SK-N-SH treated with all-trans-retinoic acid at 6 μM for 48 hours (cell line): ENCODE measurements around the gene PEPD.
A peak's percentile ranks its signal among the peaks of the same experiment; 100 is the strongest.

Source experiments
- ATAC-seq: fragments of 200-7000 bp; cut with Tn5 transposase; 3 replicates; pipeline ENCODE4 v1.9.1; 2020; ENCODE audit warnings: mild to moderate bottlenecking, moderate library complexity
- ARNTL ChIP-seq: fragments of 450-650 bp; formaldehyde crosslinking; IDR thresholded peaks from 2 replicates; pipeline ENCODE4 v1.5.0; 2020; ENCODE audit warnings: low read depth, mild to moderate bottlenecking, moderate library complexity, borderline replicate concordance
- BACH2 ChIP-seq: fragments of 250-450 bp; sonication (Bioruptor Pico); IDR thresholded peaks from 2 replicates; pipeline ENCODE4 v1.9.0; 2021; ENCODE audit warnings: mild to moderate bottlenecking, borderline replicate concordance
- CREB5 ChIP-seq: fragments of 250-450 bp; sonication (Bioruptor Pico); IDR thresholded peaks from 2 replicates; pipeline ENCODE4 v1.5.1; 2020; ENCODE audit warnings: low read depth, mild to moderate bottlenecking, moderate library complexity
- CSDC2 ChIP-seq: fragments of 250-450 bp; sonication (Bioruptor Pico); IDR thresholded peaks from 2 replicates; pipeline ENCODE4 v1.5.0; 2020; ENCODE audit warnings: mild to moderate bottlenecking, moderate library complexity
- CSRNP3 ChIP-seq: fragments of 250-450 bp; sonication (Bioruptor Pico); IDR thresholded peaks from 2 replicates; pipeline ENCODE4 v1.5.1; 2021; ENCODE audit warnings: mild to moderate bottlenecking, moderate library complexity
- ESRRG ChIP-seq: fragments of 250-450 bp; sonication (Bioruptor Pico); IDR thresholded peaks from 2 replicates; pipeline ENCODE4 v1.6.1; 2021; ENCODE audit warnings: mild to moderate bottlenecking
- GLIS3 ChIP-seq: fragments of 250-450 bp; sonication (Bioruptor Pico); IDR thresholded peaks from 2 replicates; pipeline ENCODE4 v1.5.0; 2020; ENCODE audit warnings: mild to moderate bottlenecking, moderate library complexity
- ISL1 ChIP-seq: fragments of 250-450 bp; sonication (Bioruptor Pico); IDR thresholded peaks from 2 replicates; pipeline ENCODE4 v2.1.2; 2022; ENCODE audit warnings: mild to moderate bottlenecking, moderate library complexity
- OSR1 ChIP-seq: fragments of 250-450 bp; sonication (Bioruptor Pico); IDR thresholded peaks from 2 replicates; pipeline ENCODE4 v1.8.0; 2022; ENCODE audit warnings: moderate library complexity, mild to moderate bottlenecking, inconsistent platforms
- PATZ1 ChIP-seq: fragments of 250-450 bp; sonication (Bioruptor Pico); IDR thresholded peaks from 2 replicates; pipeline ENCODE4 v1.8.0; 2020; ENCODE audit warnings: mild to moderate bottlenecking, moderate library complexity, borderline replicate concordance
- POU6F1 ChIP-seq: fragments of 250-450 bp; sonication (Bioruptor Pico); IDR thresholded peaks from 2 replicates; pipeline ENCODE4 v1.8.0; 2021; ENCODE audit warnings: low read depth, mild to moderate bottlenecking, moderate library complexity, borderline replicate concordance
- PPARA ChIP-seq: fragments of 250-450 bp; sonication (Bioruptor Pico); IDR thresholded peaks from 2 replicates; pipeline ENCODE4 v1.5.0; 2020; ENCODE audit warnings: mild to moderate bottlenecking, borderline replicate concordance
- RARB ChIP-seq: fragments of 250-450 bp; sonication (Bioruptor Pico); IDR thresholded peaks from 2 replicates; pipeline ENCODE4 v1.8.0; 2021; ENCODE audit warnings: mild to moderate bottlenecking, moderate library complexity
- SNAI2 ChIP-seq: fragments of 250-450 bp; sonication (Bioruptor Pico); IDR thresholded peaks from 2 replicates; pipeline ENCODE4 v1.5.0; 2020; ENCODE audit warnings: mild to moderate bottlenecking, moderate library complexity
- TCF4 ChIP-seq: fragments of 250-450 bp; sonication (Bioruptor Pico); IDR thresholded peaks from 2 replicates; pipeline ENCODE4 v1.8.0; 2021; ENCODE audit warnings: mild to moderate bottlenecking, moderate library complexity, borderline replicate concordance
- TOX ChIP-seq: fragments of 250-450 bp; sonication (Bioruptor Pico); IDR thresholded peaks from 2 replicates; pipeline ENCODE4 v1.8.0; 2021; ENCODE audit warnings: mild to moderate bottlenecking, moderate library complexity, borderline replicate concordance
- TSHZ2 ChIP-seq: fragments of 250-450 bp; sonication (Bioruptor Pico); IDR thresholded peaks from 2 replicates; pipeline ENCODE4 v1.5.0; 2020; ENCODE audit warnings: mild to moderate bottlenecking, moderate library complexity
- ZC3H10 ChIP-seq: fragments of 250-450 bp; sonication (Bioruptor Pico); IDR thresholded peaks from 2 replicates; pipeline ENCODE4 v1.5.1; 2021; ENCODE audit warnings: mild to moderate bottlenecking, moderate library complexity
- ZFP3 ChIP-seq: fragments of 250-450 bp; sonication (Bioruptor Pico); IDR thresholded peaks from 2 replicates; pipeline ENCODE4 v1.5.0; 2020; ENCODE audit warnings: mild to moderate bottlenecking, moderate library complexity
- ZFP30 ChIP-seq: fragments of 450-650 bp; formaldehyde crosslinking; IDR thresholded peaks from 2 replicates; pipeline ENCODE4 v1.5.0; 2022; ENCODE audit warnings: mild to moderate bottlenecking, moderate library complexity
- ZNF565 ChIP-seq: fragments of 450-650 bp; formaldehyde crosslinking; conservative IDR thresholded peaks from 2 replicates; pipeline ENCODE4 v1.5.0; 2020; ENCODE audit warnings: low read depth, mild to moderate bottlenecking, moderate library complexity
- ZNF70 ChIP-seq: fragments of 450-650 bp; formaldehyde crosslinking; IDR thresholded peaks from 2 replicates; pipeline ENCODE4 v1.5.0; 2020; ENCODE audit warnings: mild to moderate bottlenecking, moderate library complexity
- ZNF8 ChIP-seq: fragments of 450-650 bp; formaldehyde crosslinking; IDR thresholded peaks from 2 replicates; pipeline ENCODE4 v1.5.0; 2020; ENCODE audit warnings: mild to moderate bottlenecking, moderate library complexity

PEPD gene

GRCh38 chr19:33437821-33438671, 83.5 kb downstream of the PEPD start:
- peak; percentile 25; the same call in 1 of the 2 replicates for TF ChIP-seq TSHZ2 (CRISPR knock-in tag)
- no peak for TF ChIP-seq RARB (CRISPR knock-in tag)
- no peak for TF ChIP-seq ZNF565 (CRISPR knock-in tag)
- TF ChIP-seq ZNF70 (CRISPR knock-in tag): no peak
- TF ChIP-seq, all 23 proteins: peak for 1
- ATAC-seq: peak; percentile 75

GRCh38 chr19:33437393-33437820, 84.2 kb downstream of the PEPD start:
- ATAC-seq: peak; percentile 61
- no peak for TF ChIP-seq ESRRG
- no peak for TF ChIP-seq ZFP30 (CRISPR knock-in tag)
- no peak for TF ChIP-seq POU6F1 (CRISPR knock-in tag)
- TF ChIP-seq ZNF565 (CRISPR knock-in tag): no peak
- TF ChIP-seq BACH2 (CRISPR knock-in tag): no peak
- no peak for TF ChIP-seq OSR1 (CRISPR knock-in tag)
- TF ChIP-seq TSHZ2 (CRISPR knock-in tag): peak; percentile 54; the same call in 1 of the 2 replicates
- TF ChIP-seq PPARA (CRISPR knock-in tag): no peak
- no peak for TF ChIP-seq PATZ1 (CRISPR knock-in tag)
- TF ChIP-seq RARB (CRISPR knock-in tag): no peak
- TF ChIP-seq ARNTL: no peak
- TF ChIP-seq ZNF70 (CRISPR knock-in tag): no peak
- no peak for TF ChIP-seq CSDC2
- TF ChIP-seq ZNF8 (CRISPR knock-in tag): no peak
- TF ChIP-seq ZFP3 (CRISPR knock-in tag): 0 out of 2 replicates have a peak, but pooled peaks have one; percentile 40
- no peak for TF ChIP-seq CREB5 (CRISPR knock-in tag)
- 0 out of 2 replicates have a peak, but pooled peaks have one; percentile 51 for TF ChIP-seq GLIS3 (CRISPR knock-in tag)
- no peak for TF ChIP-seq CSRNP3 (CRISPR knock-in tag)
- no peak for TF ChIP-seq TOX
- no peak for TF ChIP-seq TCF4
- TF ChIP-seq ZC3H10 (CRISPR knock-in tag): no peak
- TF ChIP-seq SNAI2 (CRISPR knock-in tag): no peak
- peak; percentile 89 for TF ChIP-seq ISL1 (CRISPR knock-in tag)
